HG03135 (cell line): Measurements from ENCODE around the gene LSMEM2.
"Not testable (repeated sequence)": the region's sequence is repeated elsewhere in the genome, so short reads cannot be mapped to it uniquely, and the experiment has no call there.

ENCODE experiments used
- ATAC-seq: cut with Tn5 transposase; IDR thresholded peaks from one replicate; pipeline ENCODE4 v1.9.1; 2021; ENCODE audit warnings: mild to moderate bottlenecking, moderate library complexity; ENCODE audit not compliant: unreplicated experiment

LSMEM2 gene

GRCh38 chr3:50276762-50277101 lies 2.2 kb upstream of the LSMEM2 start:
- no peak for ATAC-seq

GRCh38 chr3:50278123-50278879 lies 586 bp upstream of the LSMEM2 start:
- ATAC-seq: no peak

- ATAC-seq: no peak
These were observed 549 bp downstream of the LSMEM2 start for GRCh38 chr3:50279255-50280016.

GRCh38 chr3:50284121-50284520 lies 5.2 kb downstream of the LSMEM2 start:
- ATAC-seq: not testable (repeated sequence)

GRCh38 chr3:50286322-50287227 lies 7.7 kb downstream of the LSMEM2 start:
- no peak for ATAC-seq

GRCh38 chr3:50287262-50287661 lies 8.4 kb downstream of the LSMEM2 start:
- ATAC-seq: no peak

- ATAC-seq: no peak
These were observed 9.6 kb downstream of the LSMEM2 start for GRCh38 chr3:50288387-50289007.

- ATAC-seq: no peak
These were observed 10.2 kb downstream of the LSMEM2 start for GRCh38 chr3:50289130-50289529.

GRCh38 chr3:50290161-50290641 lies 11.3 kb downstream of the LSMEM2 start:
- no peak for ATAC-seq

GRCh38 chr3:50292159-50293078 lies 13.5 kb downstream of the LSMEM2 start, which contains the start of gene IFRD2:
IFRD2 (minus strand) TSS chr3:50292429; CDS start chr3:50292274, 155 bp downstream.
- peak; percentile 93 for ATAC-seq

- ATAC-seq: no peak
These were observed 14.4 kb downstream of the LSMEM2 start for GRCh38 chr3:50293079-50293801.

GRCh38 chr3:50294089-50294488 lies 15.2 kb downstream of the LSMEM2 start:
- ATAC-seq: no peak

GRCh38 chr3:50294492-50295403 lies 15.9 kb downstream of the LSMEM2 start:
- no peak for ATAC-seq

GRCh38 chr3:50295553-50296431 lies 16.9 kb downstream of the LSMEM2 start:
- no peak for ATAC-seq

GRCh38 chr3:50296721-50297383 lies 18.0 kb downstream of the LSMEM2 start:
- no peak for ATAC-seq

- no peak for ATAC-seq
These were observed 18.5 kb downstream of the LSMEM2 start for GRCh38 chr3:50297384-50297775.
